Endothelial cell (in vitro differentiated cells): ENCODE results near the gene MBOAT2. TPM values are rescaled to one million over a fixed set of nuclear protein-coding genes. Genes with fewer than 3 reads are reported as not detected.

Experiments
- DNase-seq: peaks from one replicate; pipeline ENCODE4 v3.0.0; 2021; ENCODE audit warnings: low spot score
- H3K27ac Mint-ChIP-seq: one replicate; pipeline ENCODE4 v1.8.0; 2021; ENCODE audit warnings: mixed read lengths, inconsistent platforms; ENCODE audit not compliant: unreplicated experiment
- H3K27me3 Mint-ChIP-seq: one replicate; pipeline ENCODE4 v1.8.0; 2021; ENCODE audit warnings: mild to moderate bottlenecking, moderate library complexity, mixed read lengths, inconsistent platforms; ENCODE audit not compliant: unreplicated experiment
- H3K36me3 Mint-ChIP-seq: one replicate; pipeline ENCODE4 v1.8.0; 2021; ENCODE audit warnings: mild to moderate bottlenecking, low read depth, mixed read lengths, inconsistent platforms; ENCODE audit not compliant: unreplicated experiment
- H3K4me1 Mint-ChIP-seq: one replicate; pipeline ENCODE4 v1.8.0; 2021; ENCODE audit warnings: mild to moderate bottlenecking, mixed read lengths, inconsistent platforms; ENCODE audit not compliant: unreplicated experiment
- H3K4me3 Mint-ChIP-seq: one replicate; pipeline ENCODE4 v1.8.0; 2021; ENCODE audit warnings: mild to moderate bottlenecking, mixed read lengths, inconsistent platforms; ENCODE audit not compliant: unreplicated experiment
- H3K9me3 Mint-ChIP-seq: one replicate; pipeline ENCODE4 v1.8.0; 2021; ENCODE audit warnings: mixed read lengths, inconsistent platforms; ENCODE audit not compliant: unreplicated experiment
- total RNA-seq: library from RNA; stranded (reverse); fragmentation: NEBNext Ultra II Directional; extraction: Animal tissue kit (Norgen Biotek cat#: 25700); gene quantifications from one replicate; pipeline ENCODE4 v1.2.1, GENCODE V29; 2021; ENCODE audit not compliant: unreplicated experiment
- TF ChIP-seq, protein P1 (sequence below): fragments of 200-600 bp; sonication (generic); IDR thresholded peaks from one replicate; pipeline ENCODE4 v1.5.0; 2021; ENCODE audit warnings: antibody characterized with exemption; ENCODE audit not compliant: unreplicated experiment

Gene MBOAT2
- total RNA-seq, 1 donor from 2014 or later: 71.6 TPM

GRCh38 chr2:8926356-8926755, 77.1 kb downstream of the MBOAT2 start:
- no peak for DNase-seq
- no peaks in the 10 kb centered on the region for H3K9me3 Mint-ChIP-seq
- peaks cover 45% of the 10 kb centered on the region for H3K4me1 Mint-ChIP-seq
- H3K4me3 Mint-ChIP-seq: peak overlapping the region; percentile 56
- peak overlapping the region; percentile 34 for H3K27ac Mint-ChIP-seq
- TF ChIP-seq, protein P1, sequence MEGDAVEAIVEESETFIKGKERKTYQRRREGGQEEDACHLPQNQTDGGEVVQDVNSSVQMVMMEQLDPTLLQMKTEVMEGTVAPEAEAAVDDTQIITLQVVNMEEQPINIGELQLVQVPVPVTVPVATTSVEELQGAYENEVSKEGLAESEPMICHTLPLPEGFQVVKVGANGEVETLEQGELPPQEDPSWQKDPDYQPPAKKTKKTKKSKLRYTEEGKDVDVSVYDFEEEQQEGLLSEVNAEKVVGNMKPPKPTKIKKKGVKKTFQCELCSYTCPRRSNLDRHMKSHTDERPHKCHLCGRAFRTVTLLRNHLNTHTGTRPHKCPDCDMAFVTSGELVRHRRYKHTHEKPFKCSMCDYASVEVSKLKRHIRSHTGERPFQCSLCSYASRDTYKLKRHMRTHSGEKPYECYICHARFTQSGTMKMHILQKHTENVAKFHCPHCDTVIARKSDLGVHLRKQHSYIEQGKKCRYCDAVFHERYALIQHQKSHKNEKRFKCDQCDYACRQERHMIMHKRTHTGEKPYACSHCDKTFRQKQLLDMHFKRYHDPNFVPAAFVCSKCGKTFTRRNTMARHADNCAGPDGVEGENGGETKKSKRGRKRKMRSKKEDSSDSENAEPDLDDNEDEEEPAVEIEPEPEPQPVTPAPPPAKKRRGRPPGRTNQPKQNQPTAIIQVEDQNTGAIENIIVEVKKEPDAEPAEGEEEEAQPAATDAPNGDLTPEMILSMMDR: no peak
- peaks cover 28% of the 10 kb centered on the region for H3K36me3 Mint-ChIP-seq
- no peaks in the 10 kb centered on the region for H3K27me3 Mint-ChIP-seq

- H3K36me3 Mint-ChIP-seq: peaks cover 21% of the 10 kb centered on the region
- DNase-seq: no peak
- peaks cover 45% of the 10 kb centered on the region for H3K4me1 Mint-ChIP-seq
- TF ChIP-seq, protein P1: no peak
- H3K9me3 Mint-ChIP-seq: no peaks in the 10 kb centered on the region
- no peaks in the 10 kb centered on the region for H3K27me3 Mint-ChIP-seq
- H3K4me3 Mint-ChIP-seq: no peak overlapping the region
- peak overlapping the region; percentile 11 for H3K27ac Mint-ChIP-seq
Measured at GRCh38 chr2:8925411-8925810, 78.1 kb downstream of the MBOAT2 start.

DNA sequence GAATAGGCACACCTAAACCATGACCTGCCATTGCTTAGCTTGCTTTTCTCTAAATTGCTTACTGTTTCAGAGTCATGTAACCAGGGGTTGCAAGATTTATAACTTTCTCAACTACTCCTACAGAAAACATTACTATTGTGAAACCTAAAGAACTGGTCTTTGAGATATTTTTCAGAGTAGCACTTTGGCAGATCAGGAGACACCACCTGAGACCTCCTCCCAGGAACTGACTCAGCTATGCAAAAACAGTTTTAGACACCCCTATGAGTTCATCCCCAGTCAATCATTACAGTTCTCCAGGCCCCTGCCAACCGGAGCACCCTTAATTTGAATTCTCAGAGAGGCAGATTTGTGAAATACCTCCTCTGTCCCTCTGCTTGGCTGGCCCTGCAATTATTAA, 80.3 kb downstream of the MBOAT2 start:
- Mint-ChIP-seq H3K4me1 (peaks cover 45% of the 10 kb centered on the region), H3K4me3 (no peak overlapping the region)

GRCh38 chr2:8922431-8922830, 81.1 kb downstream of the MBOAT2 start:
- Mint-ChIP-seq H3K27ac (no peak overlapping the region), H3K4me3 (no peak overlapping the region), H3K27me3 (peaks cover 2% of the 10 kb centered on the region), H3K4me1 (peaks cover 39% of the 10 kb centered on the region), H3K36me3 (peaks cover 16% of the 10 kb centered on the region), H3K9me3 (no peaks in the 10 kb centered on the region)
- no peak for DNase-seq
- TF ChIP-seq, protein P1: no peak

More for the DNA sequence above, 80.3 kb downstream of the MBOAT2 start:
- Mint-ChIP-seq H3K27me3 (no peaks in the 10 kb centered on the region), H3K9me3 (no peaks in the 10 kb centered on the region), H3K36me3 (peaks cover 21% of the 10 kb centered on the region), H3K27ac (no peak overlapping the region)
- DNase-seq: no peak
- TF ChIP-seq, protein P1: no peak

- H3K27me3 Mint-ChIP-seq: peaks cover 2% of the 10 kb centered on the region
- H3K36me3 Mint-ChIP-seq: peaks cover 6% of the 10 kb centered on the region
- TF ChIP-seq, protein P1: no peak
- H3K27ac Mint-ChIP-seq: no peak overlapping the region
- no peak for DNase-seq
- H3K4me3 Mint-ChIP-seq: no peak overlapping the region
- no peaks in the 10 kb centered on the region for H3K9me3 Mint-ChIP-seq
- peaks cover 9% of the 10 kb centered on the region for H3K4me1 Mint-ChIP-seq
Measured at GRCh38 chr2:8918412-8918811, 85.1 kb downstream of the MBOAT2 start.
